H1 (cell line): ENCODE measurements around the gene UBE2G2. TPM values are rescaled to one million over a fixed set of nuclear protein-coding genes. Genes with fewer than 3 reads are reported as not detected.

ENCODE experiments used
- CBX8 ChIP-seq: fragments of 300-800, 300-1000 bp; sonication (generic); IDR thresholded peaks from 2 replicates; pipeline ENCODE4 v1.7.1; 2016; ENCODE audit warnings: low read depth, low read length, borderline replicate concordance
- EGR1 ChIP-seq: IDR thresholded peaks from 2 replicates; pipeline ENCODE4 v1.6.1; 2011; ENCODE audit warnings: low read depth, low read length, borderline replicate concordance
- KDM1A ChIP-seq: fragments of 200-600, 300-600 bp; sonication (generic); IDR thresholded peaks from 2 replicates; pipeline ENCODE4 v1.7.1; 2016; ENCODE audit warnings: mild to moderate bottlenecking, low read length, borderline replicate concordance
- POLR2A ChIP-seq, 2 experiments: IDR thresholded peaks; 1 replicate in 1 of 2; 2 replicates in 1 of 2; pipeline ENCODE4 v1.6.1; 2011; ENCODE audit warnings: low read depth in 2 of 2, low read length in 2 of 2, mild to moderate bottlenecking in 2 of 2; ENCODE audit errors: control extremely low read depth in 1 of 2
- POU5F1 ChIP-seq: IDR thresholded peaks from 2 replicates; pipeline ENCODE4 v1.6.1; 2011; ENCODE audit warnings: low read depth, mild to moderate bottlenecking, low read length, moderate library complexity
- RAD21 ChIP-seq, 2 experiments: IDR thresholded peaks in 1 of 2; conservative IDR thresholded peaks in 1 of 2; 2 replicates each; pipeline ENCODE4 v1.6.1; 2011; ENCODE audit warnings: low read depth in 2 of 2, low read length in 2 of 2, improper control_type of control experiment in 1 of 2, inconsistent platforms in 1 of 2, mild to moderate bottlenecking in 1 of 2, moderate library complexity in 1 of 2
- SIN3A ChIP-seq, 2 experiments: IDR thresholded peaks in 1 of 2; conservative IDR thresholded peaks in 1 of 2; 2 replicates each; pipeline ENCODE4 v1.6.1; 2011 to 2012; ENCODE audit warnings: low read length in 2 of 2, improper control_type of control experiment in 1 of 2, low read depth in 1 of 2, mild to moderate bottlenecking in 1 of 2
- polyA plus RNA-seq, 7 experiments: library from polyadenylated mRNA; depleted of rRNA in 3 of 7; stranded (reverse) in 5 of 7; unstranded in 2 of 7; fragments of >200 nt in 5 of 7; fragments of 200-250 nt in 2 of 7; gene quantifications; 1 replicate in 5 of 7; 2 replicates in 1 of 7; 4 replicates in 1 of 7; pipeline versions ENCODE4 v1.2.1 to v1.2.3, GENCODE V29; 2011 to 2013; ENCODE audit warnings: missing spikeins in 2 of 7, mixed read lengths in 2 of 7
- total RNA-seq: library from RNA; stranded (reverse); fragmentation: NEBNext Ultra II Directional; extraction: Animal tissue kit (Norgen Biotek cat#: 25700); gene quantifications from 2 replicates; pipeline ENCODE4 v1.2.1, GENCODE V29; 2021

UBE2G2 gene
- total and polyA plus RNA-seq, 2 of the 8 experiments (the other 6 are each of a cell fraction or from before 2014, with no cell fraction given) = 96.3 to 101 TPM

- TF ChIP-seq RAD21 (IDR thresholded peaks at IDR 0.05 in 1 of 2, conservative IDR thresholded peaks at IDR 0.05 in 1 of 2; ENCODE audit: low read depth in 2 of 2, low read length in 2 of 2) = no peak
- no peak for TF ChIP-seq POU5F1
- TF ChIP-seq POLR2A (IDR thresholded peaks at IDR 0.05; ENCODE audit: control extremely low read depth in 1 of 2, low read depth in 2 of 2, low read length in 2 of 2) = no peak
- TF ChIP-seq KDM1A = no peak
- no peak for TF ChIP-seq SIN3A (conservative IDR thresholded peaks at IDR 0.05 in 1 of 2, IDR thresholded peaks at IDR 0.05 in 1 of 2; ENCODE audit: low read depth in 1 of 2, low read length in 2 of 2)
- TF ChIP-seq EGR1 = no peak
- no peak for TF ChIP-seq CBX8
Observed at GRCh38 chr21:44765231-44766013, 36.2 kb downstream of the UBE2G2 start (continued).
